ENCODE measurements around the gene ACLY.

ACLY gene

GRCh38 chr17:41824086-41824485, 94.7 kb downstream of the ACLY start:
- no peak for DNase-seq

DNA sequence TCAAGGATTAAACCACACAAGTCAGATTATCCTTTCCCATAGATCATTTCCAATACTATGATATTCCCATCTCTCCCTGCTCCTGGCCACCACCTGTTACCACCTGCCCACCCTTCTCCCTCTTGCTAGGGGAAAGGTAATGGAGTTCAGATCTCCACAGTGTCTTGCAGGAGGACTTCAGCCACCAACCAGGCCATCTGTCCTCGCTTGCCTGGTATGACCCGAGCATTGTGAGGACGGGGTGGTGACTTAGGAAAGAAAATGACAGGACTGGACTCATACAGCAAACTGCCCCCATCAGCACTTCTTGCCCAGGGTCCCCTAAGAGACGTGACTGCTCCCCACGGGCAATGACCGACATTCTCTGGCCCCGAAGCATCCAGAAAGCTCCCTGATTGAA, 95.2 kb downstream of the ACLY start:
- no peak for DNase-seq

GRCh38 chr17:41823141-41823524, 95.6 kb downstream of the ACLY start:
- DNase-seq: no peak

GRCh38 chr17:41822216-41823140, 96.3 kb downstream of the ACLY start:
- no peak for DNase-seq

DNA sequence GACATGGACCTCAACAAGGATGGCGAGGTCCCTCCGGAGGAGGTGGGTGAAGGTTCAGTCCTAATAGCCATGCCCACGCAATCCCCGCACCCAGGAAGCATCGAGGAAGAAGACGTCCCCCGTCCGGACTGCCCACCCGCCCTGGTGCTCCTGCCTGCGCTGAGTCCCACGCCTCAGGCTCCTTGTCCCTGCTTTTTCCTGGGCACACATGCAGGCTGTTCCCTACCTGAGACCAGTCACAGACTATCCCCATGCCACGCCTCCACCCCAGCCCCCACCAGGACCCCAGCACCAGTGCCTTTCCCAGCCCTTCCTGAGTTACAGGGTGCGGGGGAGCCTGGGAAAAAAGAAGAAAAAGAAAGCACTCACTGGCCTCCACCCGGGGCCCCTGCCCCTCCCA, 97.0 kb downstream of the ACLY start:
- no peak for DNase-seq

DNA sequence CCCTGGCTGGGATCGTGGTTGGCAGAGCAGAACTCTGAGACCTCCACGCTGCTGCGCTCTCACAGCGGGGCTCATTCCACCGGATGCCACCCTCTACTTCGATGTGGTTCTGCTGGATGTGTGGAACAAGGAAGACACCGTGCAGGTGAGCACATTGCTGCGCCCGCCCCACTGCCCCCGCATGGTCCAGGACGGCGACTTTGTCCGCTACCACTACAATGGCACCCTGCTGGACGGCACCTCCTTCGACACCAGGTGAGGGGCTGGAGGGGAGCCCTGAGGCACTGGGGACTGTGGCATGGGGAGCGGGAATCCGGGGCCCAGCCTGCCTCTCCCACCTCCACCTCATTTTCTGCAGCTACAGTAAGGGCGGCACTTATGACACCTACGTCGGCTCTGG, 100.7 kb downstream of the ACLY start:
- DNase-seq: no peak

Data from DMS79 (cell line).